ENCODE data around the gene PPP4R3B.
"Not testable (repeated sequence)": the region's sequence is repeated elsewhere in the genome, so short reads cannot be mapped to it uniquely, and the experiment has no call there.

GRCh38 chr2:55547679-55548078, 69.7 kb downstream of the PPP4R3B start:
- not testable (repeated sequence) for TF ChIP-seq POLR2A, CTCF, POLR2AphosphoS5 (IDR thresholded peaks at IDR 0.05)

Data from breast epithelium (tissue), 3 donors.